PFSK-1 (cell line): ENCODE data around the gene RBM38.

ENCODE experiments used
- FOXP2 ChIP-seq: optimal IDR thresholded peaks from 2 replicates; pipeline ENCODE3; 2011; ENCODE audit warnings: borderline replicate concordance, control low read depth, inconsistent platforms; ENCODE audit not compliant: insufficient read depth; ENCODE audit errors: extremely low read length, extremely low read depth
- REST ChIP-seq, 2 experiments: IDR thresholded peaks; 2 replicates each; pipeline versions ENCODE4 v1.6.1 to v1.8.0; 2011 to 2012; ENCODE audit warnings: low read depth in 2 of 2, low read length in 2 of 2, control low read depth in 1 of 2, inconsistent platforms in 1 of 2, mild to moderate bottlenecking in 1 of 2, moderate library complexity in 1 of 2; ENCODE audit not compliant: insufficient read depth in 1 of 2
- SIN3A ChIP-seq: IDR thresholded peaks from 2 replicates; pipeline ENCODE4 v1.6.1; 2012; ENCODE audit warnings: mild to moderate bottlenecking, low read length, moderate library complexity, borderline replicate concordance; ENCODE audit not compliant: insufficient read depth
- TAF1 ChIP-seq: IDR thresholded peaks from 2 replicates; pipeline ENCODE4 v1.6.1; 2012; ENCODE audit warnings: low read length, control low read depth, borderline replicate concordance; ENCODE audit not compliant: insufficient read depth

GRCh38 chr20:57394121-57395082 is 3.2 kb downstream of the RBM38 start:
- TF ChIP-seq FOXP2 (no peak), REST (IDR thresholded peaks at IDR 0.05; ENCODE audit: insufficient read depth in 1 of 2, low read depth in 2 of 2, low read length in 2 of 2) (no peak), SIN3A (no peak), TAF1 (no peak)
